GM12892 (cell line): ENCODE results near the gene CAMK2B. TPM values are rescaled to one million over a fixed set of nuclear protein-coding genes. Genes with fewer than 3 reads are reported as not detected.

Experiments
- DNase-seq: peaks from one replicate; pipeline ENCODE4 v3.0.0; 2011; ENCODE audit not compliant: insufficient read length
- FAIRE-seq: peaks from 2 replicates; lab custom pipeline; 2011; peaks lifted over from hg19 to GRCh38; lab: Jason Lieb, UNC
- POLR2A ChIP-seq: IDR thresholded peaks from 2 replicates; pipeline ENCODE4 v1.6.1; 2011; ENCODE audit warnings: low read depth, low read length, control low read depth
- POLR2AphosphoS5 ChIP-seq: IDR thresholded peaks from 2 replicates; pipeline ENCODE4 v1.6.1; 2011; ENCODE audit warnings: low read depth, low read length, control low read depth
- TAF1 ChIP-seq: IDR thresholded peaks from 2 replicates; pipeline ENCODE4 v1.6.1; 2011; ENCODE audit warnings: low read depth, mild to moderate bottlenecking, control low read depth, low read length, borderline replicate concordance
- polyA plus RNA-seq: library from polyadenylated mRNA; unstranded; fragments of >200 nt; gene quantifications from one replicate; pipeline ENCODE4 v1.2.1, GENCODE V29; 2012; ENCODE audit warnings: missing spikeins, inconsistent platforms; ENCODE audit not compliant: missing spikeins

CAMK2B gene
- polyA plus RNA-seq, result 0.38 TPM

DNA sequence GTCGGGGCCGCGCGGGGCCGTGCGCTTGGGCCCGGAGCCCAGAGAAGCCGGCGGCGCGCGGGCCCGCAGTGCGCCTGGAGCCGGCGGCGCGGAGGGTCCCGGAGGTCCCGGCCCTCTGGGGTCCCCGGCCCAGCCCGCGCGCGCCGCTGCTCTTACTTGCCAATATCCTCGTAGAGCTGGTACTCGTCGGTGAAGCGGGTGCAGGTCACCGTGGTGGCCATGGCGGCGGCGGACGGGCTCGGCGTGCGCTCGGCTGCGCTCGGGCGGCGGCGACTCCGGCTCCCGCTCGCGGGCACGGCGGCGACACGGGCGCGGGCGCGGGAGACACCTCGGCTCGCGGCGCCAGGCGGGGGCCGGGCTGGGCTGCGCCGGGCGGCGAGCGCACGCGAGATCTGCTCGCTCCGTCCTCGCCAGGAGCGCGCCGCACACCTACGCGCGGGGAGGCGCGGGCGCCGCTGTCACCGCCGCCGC lies at the start of gene CAMK2B:
Gene CAMK2B (minus strand): TSS at position 394 of the 471 bp plus-strand sequence. CDS start 173 bp downstream, at position 221.
- DNase-seq (no peak), FAIRE-seq (no peak)
- no peak for TF ChIP-seq POLR2AphosphoS5
- no peak for TF ChIP-seq POLR2A

DNA sequence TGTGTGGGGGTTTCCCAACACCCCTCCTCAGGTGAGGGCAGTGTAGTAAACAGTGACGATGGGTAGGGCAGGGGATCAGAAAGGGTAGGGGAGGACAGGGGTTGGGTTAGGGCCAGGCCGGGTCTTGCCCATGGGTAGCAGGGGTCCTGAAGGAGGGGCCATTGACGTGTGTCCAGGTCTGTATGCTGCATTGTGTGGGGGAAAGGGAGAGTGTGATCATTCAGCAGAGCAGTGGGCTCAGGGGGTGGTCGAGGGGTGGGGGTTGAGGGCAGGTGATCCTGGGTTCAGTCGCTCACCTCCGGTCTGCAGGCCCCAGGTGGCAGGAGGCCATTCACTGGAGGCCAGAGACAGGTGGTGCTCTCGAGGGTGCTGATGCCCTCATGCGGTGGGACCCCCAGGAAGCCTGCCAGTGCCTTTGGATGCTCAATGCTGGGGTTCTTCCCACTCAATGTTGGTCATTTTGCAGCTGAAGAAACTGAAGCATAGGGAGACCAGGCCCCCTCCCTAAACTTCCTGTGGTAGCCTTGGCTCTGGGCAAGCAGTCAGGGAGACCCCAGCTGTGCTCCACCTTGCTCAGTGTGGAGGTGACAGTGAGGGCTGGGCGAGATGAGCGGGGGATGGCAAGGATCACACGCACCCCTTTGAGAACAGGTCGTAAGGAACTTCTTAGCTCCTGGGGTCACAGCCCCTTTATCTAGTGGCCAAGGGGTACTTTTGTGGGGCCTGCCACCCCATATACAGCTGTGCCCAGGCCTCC lies 48.8 kb upstream of the CAMK2B start:
- DNase-seq (no peak), FAIRE-seq (no peak)
- TF ChIP-seq TAF1 (no peak), POLR2A (no peak), POLR2AphosphoS5 (no peak)

DNA sequence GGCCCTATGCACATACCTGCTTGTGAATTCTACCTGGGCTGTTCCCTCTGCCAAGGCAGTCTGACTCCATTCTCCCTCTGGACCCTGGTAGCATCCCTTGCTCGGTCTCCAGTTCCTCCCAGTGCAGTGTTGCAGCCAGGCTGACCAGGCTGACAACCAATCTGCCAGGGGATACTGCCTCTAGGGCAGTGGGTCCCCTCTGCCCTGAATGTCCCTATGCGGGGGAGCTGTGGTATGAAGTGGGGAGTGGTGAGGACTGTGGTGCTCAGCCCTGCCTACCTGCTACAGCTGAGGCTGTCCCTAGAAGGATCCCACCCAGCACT lies 48.0 kb upstream of the CAMK2B start:
- DNase-seq, result no peak
- no peak for TF ChIP-seq TAF1
- FAIRE-seq, result no peak

DNA sequence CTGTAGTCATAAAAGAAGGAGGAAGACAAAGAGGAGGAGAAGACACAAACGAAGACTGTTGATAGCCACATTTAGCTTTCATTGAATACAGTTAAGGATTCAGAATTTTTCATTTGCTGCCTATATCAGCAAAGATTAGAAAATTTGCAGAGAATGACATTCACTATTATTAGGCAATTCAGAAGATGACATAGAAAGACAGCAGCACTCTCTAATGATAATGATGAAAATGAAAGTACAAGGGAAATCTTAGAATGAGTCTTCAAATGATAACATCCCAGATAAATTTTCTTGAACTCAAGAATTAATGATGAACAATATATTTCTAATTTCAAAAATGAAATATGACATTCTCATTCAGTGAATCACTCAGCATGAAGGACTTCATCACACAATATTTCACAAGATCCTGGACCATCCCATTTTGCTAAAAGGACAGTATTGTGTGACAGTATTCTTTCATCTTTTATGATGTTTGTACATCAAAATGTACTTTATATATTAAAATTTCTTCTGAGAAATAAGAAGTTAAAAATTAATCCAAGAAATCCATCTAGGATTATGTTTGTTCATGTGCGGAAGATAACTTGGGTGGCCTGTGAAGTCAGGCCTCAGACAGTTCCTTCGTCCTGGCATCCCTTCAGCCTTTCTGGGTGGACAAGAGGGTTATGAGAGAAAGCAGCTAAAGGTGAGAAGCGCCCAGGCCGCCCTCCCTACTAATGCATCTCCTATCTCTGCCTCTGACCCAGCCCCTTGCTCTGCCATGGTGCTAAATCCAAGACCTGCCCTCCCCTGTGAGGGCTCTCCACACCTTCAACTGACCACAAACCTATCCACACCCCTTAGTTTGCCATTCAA lies 47.4 kb upstream of the CAMK2B start:
- DNase-seq, result no peak
- no peak for FAIRE-seq
- TF ChIP-seq POLR2AphosphoS5 (no peak), POLR2A (no peak), TAF1 (no peak)

DNA sequence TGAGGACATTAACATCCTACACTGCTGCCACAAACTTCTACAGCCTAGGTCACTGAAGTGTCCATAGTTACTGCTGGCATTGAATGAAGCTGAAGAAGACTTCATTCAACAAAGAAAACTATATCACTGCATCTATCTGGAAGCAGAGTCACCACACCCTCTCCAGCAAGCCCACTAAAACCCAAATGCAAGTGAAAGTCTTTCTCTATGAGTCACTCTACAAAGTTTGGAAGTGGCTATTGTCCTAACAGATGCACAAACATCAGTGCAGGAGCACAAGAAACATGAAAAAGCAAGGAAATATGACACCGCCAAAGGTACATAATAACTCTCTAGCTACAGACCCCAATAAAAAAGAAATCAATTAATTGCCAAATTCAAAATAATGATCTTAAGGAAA lies 43.5 kb upstream of the CAMK2B start:
- DNase-seq (no peak), FAIRE-seq (no peak)
- TF ChIP-seq POLR2A (no peak), TAF1 (no peak), POLR2AphosphoS5 (no peak)

DNA sequence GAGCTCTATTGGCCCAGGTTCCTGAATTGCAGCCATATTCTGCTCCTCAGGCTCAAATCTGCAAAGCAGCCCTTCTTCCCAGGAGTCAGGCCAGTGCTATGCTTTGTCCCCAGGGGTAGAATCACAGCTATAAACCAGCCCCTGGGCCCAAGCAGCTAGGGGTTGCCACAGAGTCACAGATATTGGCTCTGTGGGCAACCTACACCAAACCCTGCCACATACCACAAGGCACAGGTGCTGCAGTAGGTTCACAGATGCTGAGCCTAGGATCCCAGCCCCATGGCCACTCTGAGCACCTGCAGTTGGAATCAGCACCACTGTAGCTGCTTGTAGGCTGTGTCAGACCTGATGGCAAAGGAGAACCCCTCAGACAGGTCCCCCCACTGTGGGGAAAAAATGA lies 43.1 kb upstream of the CAMK2B start:
- TF ChIP-seq TAF1 (no peak), POLR2AphosphoS5 (no peak), POLR2A (no peak)
- no peak for DNase-seq
- FAIRE-seq, result no peak

DNA sequence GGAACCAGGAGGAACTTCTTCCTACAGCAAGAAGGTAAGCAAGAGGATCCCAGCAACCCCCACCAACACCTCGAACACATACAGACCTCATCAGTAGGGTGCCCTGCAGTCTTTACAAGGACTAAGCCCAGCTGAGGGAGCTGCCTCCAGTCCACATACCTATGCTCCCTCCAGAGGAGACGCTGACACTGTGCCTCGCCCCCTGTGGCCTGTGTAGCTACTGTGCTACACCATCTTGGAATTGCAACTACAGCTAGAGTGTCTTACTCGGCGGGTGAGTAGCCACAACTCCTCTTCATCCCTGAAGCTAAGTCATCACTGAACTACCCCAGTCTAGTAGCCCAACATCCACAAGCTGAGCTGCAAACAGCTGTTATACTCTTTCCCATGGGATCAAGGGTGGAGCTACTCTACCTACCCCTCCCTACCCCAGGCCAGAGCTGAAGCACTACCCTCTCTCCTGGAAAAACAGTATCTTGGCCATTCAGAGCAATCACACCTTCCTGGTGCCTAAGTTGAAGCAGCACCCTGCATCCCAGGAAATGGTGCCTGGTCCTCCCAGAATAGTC lies 42.2 kb upstream of the CAMK2B start:
- DNase-seq, result no peak
- no peak for TF ChIP-seq POLR2AphosphoS5
- no peak for TF ChIP-seq POLR2A
- TF ChIP-seq TAF1, result no peak
- no peak for FAIRE-seq

DNA sequence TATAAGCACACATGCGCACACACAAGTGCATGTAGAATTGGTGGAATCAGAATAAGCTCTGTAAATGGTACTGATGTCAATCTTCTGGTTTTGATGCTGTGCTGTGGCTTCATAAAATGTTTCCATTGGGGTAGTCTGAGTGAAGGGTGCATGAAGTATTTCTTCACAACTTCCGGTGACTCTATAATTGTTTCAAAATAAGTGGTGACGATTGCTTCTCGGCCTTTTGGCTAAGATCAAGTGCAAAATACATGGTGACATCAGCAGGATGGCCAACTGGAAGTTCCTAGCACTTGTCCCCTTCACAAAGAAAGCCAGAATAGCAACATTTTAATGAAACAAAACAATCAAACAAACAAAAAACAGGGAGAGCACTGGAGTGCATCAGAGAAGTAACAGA lies 41.6 kb upstream of the CAMK2B start:
- no peak for DNase-seq
- TF ChIP-seq POLR2AphosphoS5 (no peak), POLR2A (no peak), TAF1 (no peak)
- FAIRE-seq, result no peak

DNA sequence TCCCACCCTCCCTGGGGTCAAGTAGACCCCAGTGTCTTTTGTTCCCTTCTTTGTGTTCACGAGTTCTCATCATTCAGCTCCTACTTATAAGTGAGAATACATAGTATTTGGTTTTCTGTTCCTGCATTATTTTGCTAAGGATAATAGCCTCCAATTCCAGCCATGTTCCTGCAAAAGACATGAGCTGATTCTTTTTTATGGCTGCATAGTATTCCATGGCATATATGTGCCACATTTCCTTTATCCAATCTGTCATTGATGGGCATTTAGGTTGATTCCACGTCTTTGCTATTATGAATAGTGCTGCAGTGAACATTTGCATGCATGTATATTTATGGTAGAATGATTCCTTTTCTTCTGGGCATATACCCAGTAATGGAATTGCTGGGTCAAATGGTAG lies 28.3 kb upstream of the CAMK2B start:
- no peak for DNase-seq
- TF ChIP-seq TAF1 (no peak), POLR2AphosphoS5 (no peak), POLR2A (no peak)
- FAIRE-seq, result no peak

DNA sequence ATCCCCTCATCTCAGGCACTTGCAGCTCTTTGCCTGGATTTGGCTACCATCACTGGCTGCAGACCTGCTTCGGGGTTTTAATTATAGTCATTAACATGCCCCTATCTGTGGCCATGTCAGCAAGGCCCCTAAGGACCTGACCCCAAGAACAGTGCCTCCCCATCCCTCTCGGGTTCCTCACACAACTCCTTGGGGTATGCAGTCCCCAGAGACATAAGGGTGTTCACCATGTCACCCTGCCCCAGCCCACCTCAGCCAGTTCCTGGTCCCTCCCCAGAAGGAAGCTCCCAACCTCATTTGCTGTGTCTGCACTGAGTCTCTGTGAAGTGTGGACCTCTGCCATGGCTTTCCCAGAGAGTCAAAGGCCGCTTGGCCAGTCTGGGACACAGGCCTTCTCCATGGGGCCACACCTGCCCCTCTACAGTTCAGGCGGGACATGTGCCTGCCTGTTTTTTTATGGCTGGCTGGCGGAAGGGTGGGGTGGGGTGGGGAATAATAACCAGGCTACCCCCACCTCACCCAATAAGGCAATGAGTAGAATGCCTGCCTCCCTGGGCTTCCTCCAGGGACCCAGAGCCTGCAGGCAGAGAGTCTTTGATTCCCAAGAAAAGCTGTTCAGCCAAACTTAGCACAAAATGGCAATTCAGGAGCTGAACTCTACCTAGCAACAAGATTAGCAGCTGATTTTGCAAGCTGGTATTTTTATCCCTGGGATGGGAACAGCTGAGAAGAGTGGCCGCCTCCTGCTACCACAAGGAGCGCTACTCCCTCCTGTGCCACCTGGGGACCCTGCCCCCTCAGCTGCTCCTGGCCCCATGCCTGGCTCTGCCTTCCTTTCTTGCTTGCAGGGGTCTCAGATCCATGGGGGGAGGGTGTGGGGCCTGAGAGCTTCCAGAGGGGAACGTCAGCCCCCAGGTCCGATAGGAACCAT lies 23.7 kb upstream of the CAMK2B start:
- TF ChIP-seq TAF1, result no peak
- no peak for TF ChIP-seq POLR2A
- no peak for TF ChIP-seq POLR2AphosphoS5
- DNase-seq (no peak), FAIRE-seq (no peak)

DNA sequence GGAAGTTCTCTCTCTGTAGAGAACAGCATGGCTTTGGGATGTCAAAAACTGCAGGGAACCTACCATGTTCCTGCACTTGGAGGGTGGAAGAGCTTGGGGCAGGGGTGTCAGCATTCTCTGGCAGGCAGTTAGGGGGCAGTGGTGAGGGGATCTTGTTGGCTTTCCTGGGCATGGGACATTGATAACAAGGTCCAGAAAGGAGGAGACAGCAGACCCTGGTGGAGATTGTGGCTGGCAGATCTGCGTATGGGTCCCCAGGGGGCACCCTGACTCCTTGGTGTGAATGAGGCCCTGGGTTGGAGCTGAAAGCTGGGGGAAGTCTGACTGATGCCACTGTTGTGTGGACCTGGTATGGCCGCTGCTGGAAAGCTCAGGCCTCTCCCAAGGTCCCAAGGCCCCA lies 22.9 kb upstream of the CAMK2B start:
- FAIRE-seq, result no peak
- TF ChIP-seq TAF1, result no peak
- no peak for TF ChIP-seq POLR2AphosphoS5
- TF ChIP-seq POLR2A, result no peak
- DNase-seq, result no peak
